Cardiac fibroblast (primary cell): ENCODE measurements around the gene MSI2.

Experiments used
- DNase-seq, 2 donors: peaks; one replicate each; pipeline versions ENCODE4 v3.0.0 to v3.0.0-alpha.2; 2010; ENCODE audit warnings: low read depth in 2 of 2
- H3K4me3 ChIP-seq, 2 donors: replicated peaks in 1 of 2; 1 replicate in 1 of 2; 2 replicates in 1 of 2; pipeline ENCODE4 v1.5.1; 2011; ENCODE audit warnings: low read depth in 2 of 2, low read length in 2 of 2, mild to moderate bottlenecking in 2 of 2, moderate library complexity in 1 of 2
- CTCF ChIP-seq: IDR thresholded peaks from one replicate; pipeline ENCODE4 v1.5.1; 2011; ENCODE audit warnings: low read depth, mild to moderate bottlenecking, low read length, inconsistent platforms

Gene MSI2

DNA sequence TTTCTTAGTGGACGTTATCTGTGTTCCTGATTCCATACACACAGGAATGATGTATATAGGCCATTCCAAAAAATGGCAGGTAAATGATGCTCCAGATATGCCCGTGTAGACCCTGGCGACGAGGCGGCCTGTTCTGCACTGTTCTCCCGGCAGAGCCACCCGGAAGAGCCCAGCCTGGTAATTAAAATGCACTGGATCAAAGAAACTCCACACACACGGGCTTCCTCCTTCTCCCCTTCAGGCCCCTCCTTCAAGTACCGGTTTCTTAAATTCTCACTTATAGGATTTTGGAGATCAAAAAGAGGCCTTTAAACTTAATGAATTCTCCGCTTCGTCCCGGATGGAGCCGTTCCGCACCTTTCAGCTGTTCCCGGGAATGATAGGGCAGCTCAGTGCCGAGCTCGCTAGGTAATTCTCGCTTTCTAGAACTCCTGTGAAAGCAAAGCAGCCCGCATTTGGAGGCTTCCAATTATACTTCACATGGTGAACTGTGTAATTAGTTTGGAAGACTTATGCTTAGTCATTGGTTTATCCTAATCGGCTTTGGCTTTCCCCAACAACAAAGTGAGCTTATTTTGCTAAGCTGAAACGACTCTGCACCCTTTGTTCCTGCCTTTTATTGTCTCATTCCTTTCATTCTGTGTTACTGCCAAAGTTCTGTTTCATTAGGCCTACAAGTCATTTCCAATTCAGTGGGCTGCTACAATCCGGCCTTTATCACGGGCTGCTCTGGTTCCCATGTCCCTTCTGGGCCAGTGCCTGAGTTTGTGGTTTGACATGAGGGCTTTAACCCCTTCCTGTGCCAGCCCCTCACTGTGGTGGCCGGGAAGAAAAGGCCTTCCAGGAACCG lies 150.0 kb downstream of the MSI2 start:
- no peak overlapping the region for H3K4me3 ChIP-seq
- DNase-seq: peak in 1 of 2 donors; percentile 65
- no peak for TF ChIP-seq CTCF

DNA sequence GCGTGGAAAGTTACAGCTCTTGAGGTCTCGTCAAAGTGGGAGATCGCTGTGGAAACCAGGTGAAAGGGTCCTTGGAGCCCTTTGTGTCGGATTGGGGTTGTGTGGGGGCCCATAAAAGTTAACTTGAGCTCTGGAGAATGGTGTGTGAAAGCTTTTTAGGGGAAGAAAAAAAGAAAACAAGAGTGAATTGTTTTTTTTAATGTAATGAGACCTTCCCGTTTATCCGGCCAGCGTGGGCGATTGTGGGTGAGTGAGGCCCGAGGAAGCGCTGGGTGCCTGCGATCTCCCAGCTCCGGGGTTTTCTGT lies 150.6 kb downstream of the MSI2 start:
- no peak for TF ChIP-seq CTCF
- H3K4me3 ChIP-seq: no peak overlapping the region
- DNase-seq: no peak

DNA sequence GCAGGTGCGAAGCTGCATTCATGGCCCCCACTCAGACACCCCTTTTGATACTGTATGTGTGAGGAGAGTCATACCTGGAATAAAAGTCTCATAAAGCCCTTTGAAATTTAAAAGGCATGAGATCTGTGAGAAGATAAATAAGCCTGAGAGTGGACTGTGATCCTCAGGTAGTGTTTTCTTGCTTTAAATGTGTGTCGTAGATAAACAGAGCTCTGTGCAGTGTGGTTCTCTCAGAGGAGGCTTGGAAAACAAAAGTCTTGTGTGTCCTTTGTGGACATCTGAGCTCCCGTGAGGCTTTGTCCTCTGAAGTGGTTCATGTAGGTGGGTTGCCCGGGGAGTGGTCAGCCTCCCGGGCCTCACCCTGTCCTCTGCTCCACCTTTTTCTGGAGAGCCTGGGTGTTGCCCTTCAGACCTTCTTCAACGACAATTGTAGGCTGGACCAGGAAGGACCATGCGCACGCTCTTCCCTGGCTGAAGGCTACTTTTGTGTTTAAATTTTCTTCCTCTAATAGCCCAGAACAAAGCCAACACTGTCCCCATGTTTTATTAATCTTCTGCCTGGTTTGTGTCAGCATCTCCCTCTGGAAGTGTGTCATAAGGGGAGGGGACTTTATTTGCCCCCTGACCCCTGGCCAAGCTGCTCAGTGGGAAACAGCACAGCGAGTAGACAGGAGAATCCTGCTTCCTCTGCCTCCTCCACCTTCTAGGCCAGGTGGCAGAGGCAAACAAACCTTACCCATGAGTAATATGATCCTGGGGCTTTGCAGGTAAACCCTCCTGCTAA lies 151.2 kb downstream of the MSI2 start:
- H3K4me3 ChIP-seq: no peak overlapping the region
- no peak for DNase-seq
- no peak for TF ChIP-seq CTCF

DNA sequence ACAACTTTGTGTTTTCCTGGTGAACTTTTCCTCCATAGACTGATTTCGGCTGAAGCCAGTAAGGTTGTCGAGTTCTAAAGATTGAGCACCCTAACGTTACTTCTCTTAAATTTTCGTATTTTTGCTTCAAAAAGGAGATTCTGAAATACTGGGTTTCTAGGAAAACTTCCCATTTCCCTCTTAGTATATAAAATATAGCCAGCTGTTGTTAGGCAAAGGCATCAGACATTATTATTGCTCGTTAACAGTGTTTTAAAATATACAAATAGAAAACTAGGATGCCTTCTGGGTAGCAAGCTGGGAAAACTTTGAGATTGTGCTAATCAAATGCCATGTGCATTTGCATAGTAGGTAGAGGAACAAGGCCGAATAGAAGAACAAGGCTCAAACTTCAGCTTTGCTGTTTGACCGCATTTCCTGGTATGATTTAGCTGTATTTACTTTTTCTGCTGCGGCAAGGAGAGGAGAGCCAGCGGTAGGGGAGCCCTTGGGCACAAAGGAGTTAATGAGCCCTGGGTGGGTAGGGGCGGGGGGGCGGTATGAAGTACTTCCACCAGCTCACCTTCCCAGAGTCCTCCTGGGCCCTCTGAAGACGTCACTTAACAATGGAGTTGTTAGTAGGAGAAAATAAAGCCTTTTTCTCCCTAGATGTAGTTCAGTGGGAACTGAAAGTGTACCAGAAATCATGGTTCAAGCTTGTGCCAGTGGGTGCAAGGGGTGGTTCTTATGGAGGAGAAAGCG lies 151.9 kb downstream of the MSI2 start:
- no peak for TF ChIP-seq CTCF
- H3K4me3 ChIP-seq: no peak overlapping the region
- DNase-seq: no peak

GRCh38 chr17:57410169-57410568 lies 153.8 kb downstream of the MSI2 start:
- no peak overlapping the region for H3K4me3 ChIP-seq
- no peak for DNase-seq
- no peak for TF ChIP-seq CTCF

DNA sequence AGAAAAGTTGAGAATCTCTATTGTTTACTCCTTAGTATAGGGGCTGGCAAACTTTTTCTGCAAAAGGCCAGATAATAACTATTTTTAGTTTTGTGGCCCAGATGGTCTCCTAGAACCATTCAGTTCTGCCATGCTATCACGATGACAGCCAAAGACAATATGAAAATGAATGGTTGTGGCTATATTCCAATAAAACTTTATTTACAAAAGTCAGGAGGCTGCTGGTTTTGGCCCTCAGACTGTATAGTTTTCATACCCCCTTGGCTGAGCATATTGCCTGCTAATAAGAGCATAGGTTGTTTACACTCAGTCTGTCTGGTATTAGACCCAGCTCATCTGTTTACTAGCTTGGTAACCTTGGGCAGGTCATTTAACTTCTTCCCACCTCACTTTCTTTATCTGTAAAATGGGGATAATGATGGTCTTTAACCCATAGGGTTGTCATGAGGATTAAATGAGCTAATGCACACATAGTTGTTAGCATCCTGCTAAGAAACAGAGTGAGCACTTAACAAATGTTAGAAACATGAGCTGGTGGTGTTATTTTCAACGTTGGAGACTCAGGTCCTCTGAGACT lies 156.3 kb downstream of the MSI2 start:
- no peak for DNase-seq
- no peak for TF ChIP-seq CTCF
- no peak overlapping the region for H3K4me3 ChIP-seq
